Adrenal gland (tissue), 12 donors: Measurements from ENCODE around the gene EFCAB14. TPM values are rescaled to one million over a fixed set of nuclear protein-coding genes. Genes with fewer than 3 reads are reported as not detected.
A peak's percentile ranks its signal among the peaks of the same experiment; 100 is the strongest.
"Not testable (repeated sequence)": the region's sequence is repeated elsewhere in the genome, so short reads cannot be mapped to it uniquely, and the experiment has no call there.

Experiments used
- DNase-seq, 7 donors: peaks; one replicate each; pipeline ENCODE4 v3.0.0-alpha.2; 2019 to 2020
- H3K27ac ChIP-seq, 5 donors: fragments of 200-600 bp; sonication (generic) in 4 of 5; 1 replicate in 3 of 5; 2 replicates in 2 of 5; pipeline versions ENCODE4 v1.5.1 to v1.8.0; 2016 to 2020; ENCODE audit warnings: mild to moderate bottlenecking in 1 of 5
- H3K27me3 ChIP-seq: fragments of 200-600 bp; 2 replicates; pipeline ENCODE4 v1.8.0; 2021
- H3K36me3 ChIP-seq, 2 donors: fragments of 200-600 bp; replicated peaks in 1 of 2; 1 replicate in 1 of 2; 2 replicates in 1 of 2; pipeline versions ENCODE4 v1.5.1 to v1.8.0; 2018 to 2022
- H3K4me1 ChIP-seq, 2 donors: fragments of 200-600 bp; replicated peaks in 1 of 2; 1 replicate in 1 of 2; 2 replicates in 1 of 2; pipeline versions ENCODE4 v1.5.1 to v1.8.0; 2018 to 2021
- H3K4me3 ChIP-seq, 4 donors: fragments of 200-600 bp; sonication (generic) in 3 of 4; one replicate each; pipeline ENCODE4 v1.5.1; 2016 to 2018
- H3K9me3 ChIP-seq, 3 donors: fragments of 200-600 bp; sonication (generic) in 1 of 3; replicated peaks in 1 of 3; 1 replicate in 2 of 3; 2 replicates in 1 of 3; pipeline versions ENCODE4 v1.5.1 to v1.8.0; 2016 to 2021
- POLR2A ChIP-seq, 2 donors: fragments of 450-650 bp; IDR thresholded peaks; one replicate each; pipeline ENCODE4 v1.6.1; 2017; ENCODE audit warnings: antibody characterized with exemption in 2 of 2, mild to moderate bottlenecking in 2 of 2, moderate library complexity in 1 of 2
- WGBS, 4 donors: extraction: QIAGEN DNeasy Blood & Tissue Kit in 2 of 4; methylation state at CpG; one replicate each; pipeline versions ENCODE4 v1.1.5 to v1.1.7; 2013 to 2017; 5-methylcytosine and 5-hydroxymethylcytosine counted together
- intact Hi-C, 2 donors: fragments of 100-400 bp; cut with DNase I; formaldehyde crosslinking; loops; one replicate each; pipeline versions ENCODE4 v1.14.1 to v1.15.0; 2022 to 2023
- polyA plus RNA-seq, 3 donors: library from polyadenylated mRNA; stranded (reverse); fragments of 200-250 nt in 2 of 3; fragments of 350-450 nt in 1 of 3; fragmentation: Illumina TruSeq in 1 of 3; extraction: RNeasy Lipid Tissue Mini Kit (QIAGEN cat#74804) in 1 of 3; gene quantifications; one replicate each; pipeline ENCODE4 v1.2.3, GENCODE V29; 2013 to 2014
- total RNA-seq, 9 donors: library from RNA; depleted of rRNA in 4 of 9; stranded (reverse); fragments of >200 nt in 4 of 9; fragments of 120-200 nt in 1 of 9; fragmentation: NEBNext Ultra II Directional in 1 of 9; extraction: Animal tissue kit (Norgen Biotek cat#: 25700) in 1 of 9; gene quantifications; one replicate each; pipeline versions ENCODE4 v1.1.0 to v1.2.4, GENCODE V29; 2013 to 2023
- TF ChIP-seq, protein P1 (sequence below), 6 experiments: fragments of 450-650 bp in 4 of 6; fragments of 200-600 bp in 2 of 6; sonication (generic) in 1 of 6; IDR thresholded peaks; 1 replicate in 5 of 6; 2 replicates in 1 of 6; pipeline versions ENCODE4 v1.5.1 to v1.8.0; 2016 to 2021; ENCODE audit warnings: antibody characterized with exemption in 6 of 6, mild to moderate bottlenecking in 2 of 6, moderate library complexity in 1 of 6
- donor health status: healthy with polysubstance abuse.
- donor health status: Bipolar disorder and iron deficiency.
- donor health status: DM: yes; HTN: yes; CAD: no.
- donor health status: DM: no; HTN: no; CAD: no.
- donor health status: DM: no; HTN: no; CAD: no.
- donor health status: DM: yes; HTN: yes; CAD: no.

EFCAB14 gene
- total and polyA plus RNA-seq, 12 donors = 17.9 to 138 (median 77.3) TPM

DNA sequence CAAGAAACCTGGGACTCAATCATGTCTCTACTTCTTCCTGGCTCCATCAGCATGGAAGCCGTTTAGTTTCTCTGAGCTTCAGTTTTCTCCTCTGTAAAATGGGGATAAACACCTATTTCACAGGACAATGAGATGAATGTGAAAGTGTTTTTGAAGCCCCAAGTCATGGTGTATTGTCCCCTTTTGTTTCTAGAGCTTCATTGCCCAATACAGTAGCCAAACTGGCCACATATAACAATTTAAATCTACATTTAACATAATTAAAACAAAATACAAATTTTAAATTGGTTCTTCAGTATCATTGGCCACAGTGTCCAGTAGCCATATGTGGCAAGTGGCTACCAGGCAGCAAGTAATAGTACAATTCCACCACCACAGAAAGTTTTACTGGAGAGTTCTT lies 2.3 kb upstream of the EFCAB14 start:
- intact Hi-C loops = loop anchor here (5.0 kb wide), 2 partner anchors 184 to 189 kb away; a partner anchor contains a TSS
- no peak overlapping the region for H3K27ac ChIP-seq
- DNase-seq = no peak
- TF ChIP-seq, protein P1, sequence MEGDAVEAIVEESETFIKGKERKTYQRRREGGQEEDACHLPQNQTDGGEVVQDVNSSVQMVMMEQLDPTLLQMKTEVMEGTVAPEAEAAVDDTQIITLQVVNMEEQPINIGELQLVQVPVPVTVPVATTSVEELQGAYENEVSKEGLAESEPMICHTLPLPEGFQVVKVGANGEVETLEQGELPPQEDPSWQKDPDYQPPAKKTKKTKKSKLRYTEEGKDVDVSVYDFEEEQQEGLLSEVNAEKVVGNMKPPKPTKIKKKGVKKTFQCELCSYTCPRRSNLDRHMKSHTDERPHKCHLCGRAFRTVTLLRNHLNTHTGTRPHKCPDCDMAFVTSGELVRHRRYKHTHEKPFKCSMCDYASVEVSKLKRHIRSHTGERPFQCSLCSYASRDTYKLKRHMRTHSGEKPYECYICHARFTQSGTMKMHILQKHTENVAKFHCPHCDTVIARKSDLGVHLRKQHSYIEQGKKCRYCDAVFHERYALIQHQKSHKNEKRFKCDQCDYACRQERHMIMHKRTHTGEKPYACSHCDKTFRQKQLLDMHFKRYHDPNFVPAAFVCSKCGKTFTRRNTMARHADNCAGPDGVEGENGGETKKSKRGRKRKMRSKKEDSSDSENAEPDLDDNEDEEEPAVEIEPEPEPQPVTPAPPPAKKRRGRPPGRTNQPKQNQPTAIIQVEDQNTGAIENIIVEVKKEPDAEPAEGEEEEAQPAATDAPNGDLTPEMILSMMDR (IDR thresholded peaks at IDR 0.05) = no peak
- no peak for TF ChIP-seq POLR2A (IDR thresholded peaks at IDR 0.05)
- no peaks in the 10 kb centered on the region for H3K27me3 ChIP-seq
- H3K9me3 ChIP-seq = no peaks in the 10 kb centered on the region
- no peaks in the 10 kb centered on the region for H3K36me3 ChIP-seq
- peaks cover 18 to 32% of the 10 kb centered on the region in 2 donors for H3K4me1 ChIP-seq
- no peak overlapping the region for H3K4me3 ChIP-seq
- 68 to 87% (median 79%) methylated on average over 1 of the region's 1 CpG for WGBS, 4 donors

DNA sequence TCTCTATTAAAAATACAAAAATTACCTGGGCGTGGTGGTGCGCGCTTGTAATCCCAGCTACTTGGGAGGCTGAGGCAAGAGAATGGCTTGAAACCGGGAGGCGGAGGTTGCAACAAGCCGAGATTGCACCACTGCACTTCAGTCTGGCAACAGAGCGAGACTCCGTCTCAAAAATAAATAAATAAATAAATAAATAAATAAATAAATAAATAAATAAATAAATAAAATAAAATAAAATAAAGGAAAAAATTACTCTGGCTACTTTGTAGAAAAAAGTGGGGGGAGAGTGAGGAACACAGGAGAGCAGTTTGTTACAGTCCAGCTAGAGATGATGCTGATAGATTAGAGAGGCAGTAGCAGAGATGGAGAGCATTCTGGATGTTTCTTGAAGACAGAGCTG lies 1.4 kb upstream of the EFCAB14 start:
- H3K9me3 ChIP-seq, H3K4me3 ChIP-seq, H3K27me3 ChIP-seq, H3K36me3 ChIP-seq, DNase-seq, H3K27ac ChIP-seq: not testable (repeated sequence)
- intact Hi-C loops = loop anchor here (5.0 kb wide), 2 partner anchors 183 to 188 kb away; a partner anchor contains a TSS
- 96 to 97% (median 96%) methylated on average over 8 of the region's 8 CpGs for WGBS, 4 donors
- H3K4me1 ChIP-seq = peaks cover 18 to 32% of the 10 kb centered on the region in 2 donors

DNA sequence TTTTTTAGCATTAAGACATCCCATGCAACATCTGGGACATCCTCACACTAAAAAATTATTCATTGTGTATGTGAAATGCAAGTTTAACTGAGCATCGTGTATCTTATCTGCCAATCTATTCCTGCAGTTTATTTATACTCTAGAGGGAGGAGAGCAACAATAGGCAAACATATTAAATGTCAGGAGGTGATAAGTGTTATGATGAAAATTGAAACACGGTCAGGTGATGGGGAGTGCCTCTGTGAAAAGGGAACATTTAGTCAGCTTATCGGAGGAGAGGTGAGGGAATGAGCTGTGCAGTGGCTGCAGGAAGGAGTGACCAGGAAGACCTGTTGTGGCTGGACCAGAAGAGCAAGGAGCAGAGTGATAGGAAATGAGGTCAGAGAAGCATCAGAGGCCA lies 775 bp upstream of the EFCAB14 start:
- Histone ChIP-seq H3K27ac (peak overlapping the region in 4 of 5 donors; percentile 72 to 91 (median 79)), H3K4me3 (peak overlapping the region in 2 of 4 donors; percentile 99), H3K36me3 (peaks cover 0 to 14% of the 10 kb centered on the region in 2 donors), H3K4me1 (peaks cover 18 to 28% of the 10 kb centered on the region in 2 donors), H3K27me3 (no peaks in the 10 kb centered on the region), H3K9me3 (no peaks in the 10 kb centered on the region)
- TF ChIP-seq POLR2A (IDR thresholded peaks at IDR 0.05) = no peak
- TF ChIP-seq, protein P1 (IDR thresholded peaks at IDR 0.05) = no peak
- intact Hi-C loops = loop anchor here (5.0 to 10.0 kb wide), 3 partner anchors 105 to 187 kb away; partner anchors contain the start of gene MOB3C (in 1 of the 2)
- DNase-seq = no peak
- WGBS, 4 donors = 9 to 20% (median 15%) methylated on average over 3 of the region's 3 CpGs

DNA sequence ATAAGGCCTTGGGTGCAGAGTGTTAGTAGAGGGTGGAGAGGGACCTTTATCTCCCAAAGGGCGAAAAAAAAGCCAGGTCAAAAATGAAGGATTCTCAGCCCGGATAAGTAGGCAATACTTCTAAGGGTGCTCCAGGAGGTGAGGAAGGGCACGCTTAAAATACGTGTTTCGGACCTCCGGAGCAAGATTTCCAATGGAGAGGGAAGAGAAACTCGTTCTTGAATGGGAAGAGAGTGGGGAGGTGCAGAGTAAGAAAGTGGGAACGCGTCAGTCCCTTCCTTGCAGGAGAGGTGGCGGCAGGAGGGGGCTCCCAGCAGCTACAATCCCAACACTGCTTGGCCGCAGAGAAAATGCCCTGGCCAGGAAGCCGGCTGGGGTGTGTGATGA lies 581 bp downstream of the EFCAB14 start:
- Histone ChIP-seq H3K4me3 (peak overlapping the region; percentile 67 to 99 (median 85)), H3K27ac (peak overlapping the region in 3 of 5 donors; percentile 76 to 91 (median 82)), H3K27me3 (no peaks in the 10 kb centered on the region), H3K9me3 (no peaks in the 10 kb centered on the region), H3K4me1 (peaks cover 18 to 28% of the 10 kb centered on the region in 2 donors), H3K36me3 (peaks cover 0 to 20% of the 10 kb centered on the region in 2 donors)
- 1 to 4% (median 3%) methylated on average over 12 of the region's 12 CpGs for WGBS, 4 donors
- TF ChIP-seq POLR2A (IDR thresholded peaks at IDR 0.05) = no peak
- TF ChIP-seq, protein P1 (IDR thresholded peaks at IDR 0.05) = no peak
- intact Hi-C loops = loop anchor here in 1 of 2 donors (10.0 kb wide), 1 partner anchor 104 kb away; the partner anchor contains the start of gene MOB3C
- no peak for DNase-seq

DNA sequence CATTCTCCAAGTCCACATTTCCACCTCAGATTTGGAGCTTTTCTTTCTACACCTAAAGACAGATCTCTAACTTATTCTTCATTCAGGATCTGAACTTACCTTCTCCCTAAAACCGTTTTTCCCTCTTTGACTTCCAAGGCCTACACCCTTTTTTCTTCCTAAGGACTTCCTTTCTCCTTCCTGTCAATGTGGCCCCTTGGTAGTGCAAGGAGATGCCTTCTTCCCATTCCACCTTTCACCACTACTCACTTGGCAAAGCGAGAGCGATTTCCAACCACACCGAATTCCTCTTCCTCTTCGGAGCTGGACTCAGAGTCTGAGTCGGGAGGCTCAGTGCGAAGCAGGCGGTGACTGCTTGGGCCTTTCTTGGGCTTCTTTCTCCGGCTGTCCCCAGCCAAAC lies 1.3 kb downstream of the EFCAB14 start:
- 70 to 75% (median 72%) methylated on average over 9 of the region's 9 CpGs for WGBS, 4 donors
- no peak for DNase-seq
- Histone ChIP-seq H3K36me3 (peaks cover 0 to 26% of the 10 kb centered on the region in 2 donors), H3K4me1 (peaks cover 18 to 28% of the 10 kb centered on the region in 2 donors), H3K4me3 (peak overlapping the region in 2 of 4 donors; percentile 99), H3K27ac (no peak overlapping the region), H3K27me3 (no peaks in the 10 kb centered on the region), H3K9me3 (no peaks in the 10 kb centered on the region)
- TF ChIP-seq, protein P1 (IDR thresholded peaks at IDR 0.05) = no peak
- no peak for TF ChIP-seq POLR2A (IDR thresholded peaks at IDR 0.05)
- intact Hi-C loops = loop anchor here in 1 of 2 donors (10.0 kb wide), 1 partner anchor 103 kb away; the partner anchor contains the start of gene MOB3C
